ENCODE results near the gene HES6.

- TF ChIP-seq EZH2 (IDR thresholded peaks at IDR 0.05; ENCODE audit: insufficient read depth, poor library complexity, severe bottlenecking): no peak
- TF ChIP-seq EZH2phosphoT487 (IDR thresholded peaks at IDR 0.05; ENCODE audit: insufficient read depth, low read depth): no peak
These were observed 4.3 kb upstream of the HES6 start for GRCh38 chr2:238244151-238244550.
